HG02678 (cell line): ENCODE results near the gene PRKCD.
A peak's percentile ranks its signal among the peaks of the same experiment; 100 is the strongest.
"Not testable (repeated sequence)": the region's sequence is repeated elsewhere in the genome, so short reads cannot be mapped to it uniquely, and the experiment has no call there.

ENCODE experiments used
- ATAC-seq: cut with Tn5 transposase; IDR thresholded peaks from one replicate; pipeline ENCODE4 v1.9.1; 2021; ENCODE audit warnings: mild to moderate bottlenecking, moderate library complexity; ENCODE audit not compliant: unreplicated experiment

The PRKCD gene

GRCh38 chr3:53139906-53140846 is 20.8 kb upstream of the PRKCD start:
- no peak for ATAC-seq

GRCh38 chr3:53140847-53141845 is 19.9 kb upstream of the PRKCD start:
- ATAC-seq = no peak

- peak; percentile 40 for ATAC-seq
These were observed 18.0 kb upstream of the PRKCD start for GRCh38 chr3:53142986-53143385.

- ATAC-seq = no peak
These were observed 16.6 kb upstream of the PRKCD start for GRCh38 chr3:53144446-53144845.

- ATAC-seq = no peak
These were observed 15.9 kb upstream of the PRKCD start for GRCh38 chr3:53144862-53145712.

GRCh38 chr3:53145713-53146080 is 15.3 kb upstream of the PRKCD start:
- no peak for ATAC-seq

GRCh38 chr3:53146319-53146891 is 14.6 kb upstream of the PRKCD start:
- ATAC-seq = no peak

GRCh38 chr3:53147151-53147902 is 13.7 kb upstream of the PRKCD start:
- no peak for ATAC-seq

GRCh38 chr3:53147903-53148400 is 13.1 kb upstream of the PRKCD start:
- no peak for ATAC-seq

- no peak for ATAC-seq
These were observed 11.9 kb upstream of the PRKCD start for GRCh38 chr3:53149006-53149690.

- ATAC-seq = no peak
These were observed 11.3 kb upstream of the PRKCD start for GRCh38 chr3:53149699-53150098.

GRCh38 chr3:53150247-53151085 is 10.5 kb upstream of the PRKCD start:
- no peak for ATAC-seq

- ATAC-seq = not testable (repeated sequence)
These were observed 9.9 kb upstream of the PRKCD start for GRCh38 chr3:53151086-53151438.

- no peak for ATAC-seq
These were observed 9.5 kb upstream of the PRKCD start for GRCh38 chr3:53151465-53151864.

GRCh38 chr3:53151870-53152660 is 8.9 kb upstream of the PRKCD start:
- ATAC-seq = no peak

- ATAC-seq = no peak
These were observed 7.7 kb upstream of the PRKCD start for GRCh38 chr3:53153264-53153823.

GRCh38 chr3:53153980-53154379 is 7.0 kb upstream of the PRKCD start:
- no peak for ATAC-seq
